Tibial artery (tissue), 4 donors: ENCODE data around the gene KCNK7.

Source experiments
- DNase-seq, 2 donors: peaks; one replicate each; pipeline ENCODE4 v3.0.0-alpha.2; 2019
- H3K27ac ChIP-seq, 2 donors: fragments of 200-600 bp; sonication (generic) in 1 of 2; 1 replicate in 1 of 2; 2 replicates in 1 of 2; pipeline ENCODE4 v1.5.1; 2018 to 2019; ENCODE audit warnings: mild to moderate bottlenecking in 1 of 2
- H3K27me3 ChIP-seq, 2 donors: fragments of 200-600 bp; sonication (generic) in 1 of 2; one replicate each; pipeline versions ENCODE4 v1.5.1 to v1.6.0; 2016 to 2019
- H3K36me3 ChIP-seq, 3 donors: fragments of 200-600 bp; sonication (generic) in 2 of 3; one replicate each; pipeline ENCODE4 v1.5.1; 2016 to 2019; ENCODE audit warnings: mild to moderate bottlenecking in 2 of 3
- H3K4me1 ChIP-seq, 4 donors: fragments of 200-600 bp; sonication (generic) in 2 of 4; 1 replicate in 3 of 4; 2 replicates in 1 of 4; pipeline ENCODE4 v1.5.1; 2016 to 2019
- H3K4me3 ChIP-seq, 2 donors: fragments of 200-600 bp; sonication (generic) in 1 of 2; 1 replicate in 1 of 2; 2 replicates in 1 of 2; pipeline ENCODE4 v1.5.1; 2018 to 2019; ENCODE audit warnings: mild to moderate bottlenecking in 2 of 2
- H3K9me3 ChIP-seq, 3 donors: fragments of 200-600 bp; sonication (generic) in 1 of 3; one replicate each; pipeline ENCODE4 v1.5.1; 2016 to 2019
- CTCF ChIP-seq, 2 experiments: fragments of 200-600 bp in 1 of 2; fragments of 450-650 bp in 1 of 2; IDR thresholded peaks; one replicate each; pipeline ENCODE4 v1.5.1; 2017 to 2019; ENCODE audit warnings: antibody characterized with exemption in 2 of 2, mild to moderate bottlenecking in 1 of 2, moderate library complexity in 1 of 2
- intact Hi-C: fragments of 100-400 bp; cut with DNase I; formaldehyde crosslinking; loops from one replicate; pipeline ENCODE4 v1.15.0; 2023; ENCODE audit warnings: low total_unique reads

Gene KCNK7

GRCh38 chr11:65554842-65555430, 40.7 kb downstream of the KCNK7 start:
- no peak for DNase-seq
- Histone ChIP-seq H3K4me1 (peaks cover 0 to 57% (median 52%) of the 10 kb centered on the region in 4 donors), H3K36me3 (peaks cover 0 to 41% (median 33%) of the 10 kb centered on the region in 3 donors), H3K4me3 (no peak overlapping the region), H3K27me3 (no peaks in the 10 kb centered on the region), H3K27ac (peak overlapping the region; percentile 96 to 98), H3K9me3 (no peaks in the 10 kb centered on the region)
- no peak for TF ChIP-seq CTCF (IDR thresholded peaks at IDR 0.05)
- intact Hi-C loops, result no loop called here

- no peaks in the 10 kb centered on the region for H3K27me3 ChIP-seq
- DNase-seq, result no peak
- no peak overlapping the region for H3K4me3 ChIP-seq
- H3K4me1 ChIP-seq, result peaks cover 0 to 50% (median 45%) of the 10 kb centered on the region in 4 donors
- H3K9me3 ChIP-seq, result no peaks in the 10 kb centered on the region
- intact Hi-C loops, result no loop called here
- no peak for TF ChIP-seq CTCF (IDR thresholded peaks at IDR 0.05)
- H3K27ac ChIP-seq, result peak overlapping the region; percentile 96 to 98
- peaks cover 0 to 45% (median 33%) of the 10 kb centered on the region in 3 donors for H3K36me3 ChIP-seq
These were observed 41.4 kb downstream of the KCNK7 start for GRCh38 chr11:65554057-65554818.

GRCh38 chr11:65553301-65554001, 42.1 kb downstream of the KCNK7 start:
- TF ChIP-seq CTCF (IDR thresholded peaks at IDR 0.05), result no peak
- no peak for DNase-seq
- intact Hi-C loops, result no loop called here
- Histone ChIP-seq H3K4me1 (peaks cover 0 to 42% (median 38%) of the 10 kb centered on the region in 4 donors), H3K27me3 (no peaks in the 10 kb centered on the region), H3K36me3 (peaks cover 0 to 53% (median 33%) of the 10 kb centered on the region in 3 donors), H3K27ac (peak overlapping the region; percentile 96 to 98), H3K4me3 (no peak overlapping the region), H3K9me3 (no peaks in the 10 kb centered on the region)

GRCh38 chr11:65552388-65552951, 43.1 kb downstream of the KCNK7 start:
- no peak for DNase-seq
- Histone ChIP-seq H3K9me3 (no peaks in the 10 kb centered on the region), H3K27ac (no peak overlapping the region), H3K4me1 (peaks cover 0 to 42% (median 37%) of the 10 kb centered on the region in 4 donors), H3K27me3 (no peaks in the 10 kb centered on the region), H3K36me3 (peaks cover 0 to 63% (median 38%) of the 10 kb centered on the region in 3 donors), H3K4me3 (no peak overlapping the region)
- no peak for TF ChIP-seq CTCF (IDR thresholded peaks at IDR 0.05)
- intact Hi-C loops, result no loop called here

GRCh38 chr11:65551572-65552387, 43.8 kb downstream of the KCNK7 start:
- peaks cover 0 to 69% (median 44%) of the 10 kb centered on the region in 3 donors for H3K36me3 ChIP-seq
- peaks cover 0 to 36% (median 33%) of the 10 kb centered on the region in 4 donors for H3K4me1 ChIP-seq
- no peak for DNase-seq
- H3K4me3 ChIP-seq, result no peak overlapping the region
- H3K27me3 ChIP-seq, result no peaks in the 10 kb centered on the region
- no peak overlapping the region for H3K27ac ChIP-seq
- intact Hi-C loops, result no loop called here
- TF ChIP-seq CTCF (IDR thresholded peaks at IDR 0.05), result peak; percentile 23 to 41
- no peaks in the 10 kb centered on the region for H3K9me3 ChIP-seq
